Vagina (tissue), 2 donors: ENCODE measurements around the gene OR2C3.

Experiments
- CTCF ChIP-seq, 3 experiments: fragments of 450-650 bp in 2 of 3; fragments of 200-600 bp in 1 of 3; sonication (generic) in 1 of 3; IDR thresholded peaks; one replicate each; pipeline ENCODE4 v1.5.1; 2017 to 2019; ENCODE audit warnings: antibody characterized with exemption in 3 of 3, mild to moderate bottlenecking in 2 of 3, moderate library complexity in 2 of 3
- POLR2AphosphoS5 ChIP-seq, 2 donors: sonication (generic); formaldehyde crosslinking; IDR thresholded peaks; one replicate each; pipeline ENCODE4 v1.9.0; 2017; ENCODE audit warnings: antibody characterized with exemption in 2 of 2, mild to moderate bottlenecking in 2 of 2, low read depth in 1 of 2; ENCODE audit not compliant: insufficient read depth in 1 of 2

DNA sequence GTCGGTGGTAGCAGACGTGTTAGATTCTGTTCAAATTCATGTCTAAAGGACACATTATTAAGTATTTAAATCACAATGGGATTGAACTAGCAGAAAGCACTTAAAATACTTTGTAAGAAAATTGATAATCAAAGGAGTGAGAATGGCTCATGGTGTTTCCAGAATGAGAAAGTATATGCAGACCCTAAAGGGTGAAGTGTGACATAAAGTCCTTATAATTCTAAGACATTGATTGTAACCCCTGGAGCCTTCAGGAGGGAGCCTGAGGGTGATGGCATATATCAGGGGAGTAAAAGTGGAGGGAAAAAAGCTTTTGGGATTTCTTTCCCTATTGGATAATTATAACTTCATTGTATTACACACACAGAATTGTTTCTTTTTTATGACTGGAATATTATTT, at the start of gene OR2C3:
- TF ChIP-seq CTCF (IDR thresholded peaks at IDR 0.05) (no peak), POLR2AphosphoS5 (IDR thresholded peaks at IDR 0.05; ENCODE audit: insufficient read depth in 1 of 2, low read depth in 1 of 2) (no peak)
